ENCODE data around the gene PRKCZ.

Gene PRKCZ

DNA sequence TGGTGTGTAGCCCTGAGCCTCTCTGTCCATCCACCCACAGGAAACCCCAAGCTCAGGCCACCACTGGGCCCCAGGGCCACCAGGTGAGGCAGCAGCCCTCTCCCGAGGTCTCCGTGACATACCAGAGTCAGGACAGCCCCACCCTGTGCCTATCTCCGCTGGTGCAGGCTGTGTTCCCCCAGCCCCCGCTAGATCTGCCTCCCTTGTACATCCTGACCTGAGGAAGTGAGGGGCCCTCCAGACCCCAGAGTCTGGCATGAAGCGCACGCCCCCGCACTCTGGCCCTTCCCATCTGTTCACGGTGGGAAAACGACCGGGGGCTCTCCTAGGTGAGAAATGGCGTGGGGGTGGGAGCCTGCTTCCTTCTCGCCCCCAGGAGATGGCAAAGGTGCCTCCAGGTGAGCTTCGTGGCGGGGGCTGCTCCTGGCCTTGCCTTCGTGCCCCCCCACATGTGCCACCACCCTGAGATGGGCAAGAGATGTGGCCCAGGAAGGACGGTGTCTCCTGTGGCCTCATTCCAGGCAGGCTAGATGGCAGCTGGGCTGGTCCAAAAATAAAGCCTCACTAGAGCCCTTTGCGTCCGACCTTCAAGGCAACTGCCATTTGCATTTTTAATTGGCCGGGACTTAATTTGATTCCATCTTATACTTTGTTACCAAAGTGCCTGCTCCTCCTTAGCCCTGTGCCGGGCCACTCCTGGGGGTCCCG is 28.0 kb upstream of the PRKCZ start:
- H2BK12ac ChIP-seq (ENCODE audit: low read length) = no peak overlapping the region
- H3K4me2 ChIP-seq (ENCODE audit: insufficient read depth, low read length, poor library complexity, severe bottlenecking) = no peak overlapping the region
- H3K4me3 ChIP-seq (ENCODE audit: low read length in 2 of 2) = no peak overlapping the region
- no peak overlapping the region for H2AK5ac ChIP-seq (ENCODE audit: low read depth, low read length)
- H2BK120ac ChIP-seq (ENCODE audit: low read depth, low read length) = no peak overlapping the region
- H3K4me1 ChIP-seq (ENCODE audit: control insufficient read depth in 2 of 2, insufficient read depth in 1 of 2, low read depth in 1 of 2, low read length in 2 of 2) = peaks cover 0 to 2% of the 10 kb centered on the region in 2 donors
- H3K36me3 ChIP-seq (replicated peaks in 1 of 2; ENCODE audit: control insufficient read depth in 2 of 2, insufficient read depth in 2 of 2, low read length in 2 of 2) = no peaks in the 10 kb centered on the region
- peak overlapping the region; percentile 76 for H3K18ac ChIP-seq (ENCODE audit: low read length)
- no peak overlapping the region for H2BK15ac ChIP-seq (ENCODE audit: low read length)
- peak overlapping the region; percentile 35 for H2BK5ac ChIP-seq (ENCODE audit: low read length)
- no peak overlapping the region for H3K4ac ChIP-seq (ENCODE audit: low read length)
- H4K91ac ChIP-seq (ENCODE audit: low read depth, low read length, poor library complexity) = no peak overlapping the region
- no peak overlapping the region for H2AFZ ChIP-seq (ENCODE audit: low read length)
- peaks cover 10 to 80% (median 37%) of the 10 kb centered on the region in 3 experiments for H3K27me3 ChIP-seq (ENCODE audit: control insufficient read depth in 3 of 3, insufficient read depth in 3 of 3, low read depth in 1 of 3, low read length in 3 of 3)
- no peak overlapping the region for H3K9ac ChIP-seq (ENCODE audit: low read depth, low read length, poor library complexity)
- H3K14ac ChIP-seq (ENCODE audit: low read length) = peak overlapping the region; percentile 56
- H3K79me1 ChIP-seq (ENCODE audit: low read depth, low read length) = peaks cover 3% of the 10 kb centered on the region
- DNase-seq (ENCODE audit: low spot score) = no peak
- no CpG with 5 or more reads among the region's 21 CpGs for WGBS, 2 donors (ENCODE audit: extremely low coverage in 2 of 2, insufficient read length in 2 of 2, insufficient replicate concordance in 1 of 2)
- H4K8ac ChIP-seq (ENCODE audit: low read depth, low read length) = no peak overlapping the region
- H3K23ac ChIP-seq (ENCODE audit: low read depth, low read length, poor library complexity) = no peak overlapping the region
- H3K27ac ChIP-seq (replicated peaks; ENCODE audit: low read length) = no peak overlapping the region
- H3K9me3 ChIP-seq (replicated peaks in 1 of 2; ENCODE audit: control insufficient read depth in 2 of 2, insufficient read depth in 1 of 2, low read depth in 1 of 2, low read length in 2 of 2) = no peaks in the 10 kb centered on the region

DNA sequence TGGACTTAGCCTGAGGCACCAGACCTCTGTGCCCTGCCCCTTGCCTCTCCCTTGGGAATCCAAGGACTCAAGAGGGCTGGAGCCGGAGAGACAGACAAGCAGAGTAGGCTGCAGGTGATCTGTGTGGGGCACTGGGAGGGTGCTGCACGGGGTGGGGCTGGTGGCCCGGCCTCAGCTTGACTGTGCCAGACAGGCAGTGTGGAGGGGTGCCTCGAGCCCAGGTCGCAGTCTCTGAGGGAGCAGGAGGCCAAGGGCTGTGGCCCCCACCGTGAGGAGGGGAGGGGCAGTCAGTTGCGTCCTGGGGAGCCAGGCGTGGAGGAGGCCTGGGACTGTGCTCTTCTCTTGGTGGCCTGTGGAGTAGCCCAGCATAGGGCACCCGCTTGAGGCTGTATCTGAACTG is 27.0 kb upstream of the PRKCZ start:
- no CpG with 5 or more reads among the region's 9 CpGs for WGBS, 2 donors (ENCODE audit: extremely low coverage in 2 of 2, insufficient read length in 2 of 2, insufficient replicate concordance in 1 of 2)

DNA sequence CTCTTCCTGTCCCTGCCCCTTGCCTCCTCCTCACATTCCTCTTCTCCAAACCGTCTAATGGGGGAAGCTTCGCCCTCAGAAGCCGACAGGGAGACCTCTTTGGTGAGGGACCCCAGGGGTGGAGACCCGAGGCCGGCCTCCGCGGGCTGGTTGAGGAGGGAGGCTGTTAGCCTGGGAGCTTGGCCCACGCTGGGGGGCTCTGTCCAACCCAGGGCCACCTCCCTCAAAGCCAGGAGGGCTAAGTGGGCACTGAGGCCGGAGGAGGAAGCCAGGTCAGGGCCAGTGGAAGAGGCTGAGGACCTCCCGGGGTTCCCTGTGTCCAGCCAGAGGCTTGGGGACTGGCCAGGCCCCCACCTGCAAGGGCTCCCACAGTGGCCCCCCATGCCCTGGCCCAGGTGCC is 25.8 kb upstream of the PRKCZ start:
- Histone ChIP-seq H3K27me3 (ENCODE audit: control insufficient read depth in 3 of 3, insufficient read depth in 3 of 3, low read depth in 1 of 3, low read length in 3 of 3) (peaks cover 10 to 74% (median 22%) of the 10 kb centered on the region in 3 experiments), H3K4ac (ENCODE audit: low read length) (no peak overlapping the region), H4K8ac (ENCODE audit: low read depth, low read length) (no peak overlapping the region), H3K27ac (replicated peaks; ENCODE audit: low read length) (no peak overlapping the region), H2BK12ac (ENCODE audit: low read length) (no peak overlapping the region), H3K36me3 (replicated peaks in 1 of 2; ENCODE audit: control insufficient read depth in 2 of 2, insufficient read depth in 2 of 2, low read length in 2 of 2) (no peaks in the 10 kb centered on the region), H3K14ac (ENCODE audit: low read length) (no peak overlapping the region), H3K4me2 (ENCODE audit: insufficient read depth, low read length, poor library complexity, severe bottlenecking) (no peak overlapping the region), H3K18ac (ENCODE audit: low read length) (no peak overlapping the region), H2BK120ac (ENCODE audit: low read depth, low read length) (no peak overlapping the region), H3K4me1 (ENCODE audit: control insufficient read depth in 2 of 2, insufficient read depth in 1 of 2, low read depth in 1 of 2, low read length in 2 of 2) (no peaks in the 10 kb centered on the region), H2BK15ac (ENCODE audit: low read length) (no peak overlapping the region), H3K9ac (ENCODE audit: low read depth, low read length, poor library complexity) (no peak overlapping the region), H3K9me3 (replicated peaks in 1 of 2; ENCODE audit: control insufficient read depth in 2 of 2, insufficient read depth in 1 of 2, low read depth in 1 of 2, low read length in 2 of 2) (no peaks in the 10 kb centered on the region), H2AK5ac (ENCODE audit: low read depth, low read length) (no peak overlapping the region), H3K79me1 (ENCODE audit: low read depth, low read length) (peaks cover 3% of the 10 kb centered on the region), H3K4me3 (ENCODE audit: low read length in 2 of 2) (no peak overlapping the region), H2BK5ac (ENCODE audit: low read length) (no peak overlapping the region), H4K91ac (ENCODE audit: low read depth, low read length, poor library complexity) (no peak overlapping the region), H2AFZ (ENCODE audit: low read length) (no peak overlapping the region), H3K23ac (ENCODE audit: low read depth, low read length, poor library complexity) (no peak overlapping the region)
- no peak for DNase-seq (ENCODE audit: low spot score)
- no CpG with 5 or more reads among the region's 10 CpGs for WGBS, 2 donors (ENCODE audit: extremely low coverage in 2 of 2, insufficient read length in 2 of 2, insufficient replicate concordance in 1 of 2)

More for the DNA sequence above, 27.0 kb upstream of the PRKCZ start:
- Histone ChIP-seq H3K36me3 (replicated peaks in 1 of 2; ENCODE audit: control insufficient read depth in 2 of 2, insufficient read depth in 2 of 2, low read length in 2 of 2) (no peaks in the 10 kb centered on the region), H3K79me1 (ENCODE audit: low read depth, low read length) (peaks cover 3% of the 10 kb centered on the region), H3K4ac (ENCODE audit: low read length) (no peak overlapping the region), H3K4me3 (ENCODE audit: low read length in 2 of 2) (no peak overlapping the region), H4K8ac (ENCODE audit: low read depth, low read length) (no peak overlapping the region), H3K4me1 (ENCODE audit: control insufficient read depth in 2 of 2, insufficient read depth in 1 of 2, low read depth in 1 of 2, low read length in 2 of 2) (peaks cover 0 to 2% of the 10 kb centered on the region in 2 donors), H2AK5ac (ENCODE audit: low read depth, low read length) (no peak overlapping the region), H4K91ac (ENCODE audit: low read depth, low read length, poor library complexity) (no peak overlapping the region), H2BK12ac (ENCODE audit: low read length) (no peak overlapping the region), H2AFZ (ENCODE audit: low read length) (no peak overlapping the region), H3K18ac (ENCODE audit: low read length) (no peak overlapping the region), H3K27ac (replicated peaks; ENCODE audit: low read length) (no peak overlapping the region), H3K14ac (ENCODE audit: low read length) (no peak overlapping the region), H3K9me3 (replicated peaks in 1 of 2; ENCODE audit: control insufficient read depth in 2 of 2, insufficient read depth in 1 of 2, low read depth in 1 of 2, low read length in 2 of 2) (no peaks in the 10 kb centered on the region), H3K4me2 (ENCODE audit: insufficient read depth, low read length, poor library complexity, severe bottlenecking) (no peak overlapping the region), H2BK5ac (ENCODE audit: low read length) (no peak overlapping the region), H3K9ac (ENCODE audit: low read depth, low read length, poor library complexity) (peak overlapping the region; percentile 9), H2BK15ac (ENCODE audit: low read length) (no peak overlapping the region), H3K23ac (ENCODE audit: low read depth, low read length, poor library complexity) (peak overlapping the region; percentile 80), H3K27me3 (ENCODE audit: control insufficient read depth in 3 of 3, insufficient read depth in 3 of 3, low read depth in 1 of 3, low read length in 3 of 3) (peaks cover 10 to 78% (median 31%) of the 10 kb centered on the region in 3 experiments), H2BK120ac (ENCODE audit: low read depth, low read length) (no peak overlapping the region)
- DNase-seq (ENCODE audit: low spot score) = no peak

GRCh38 chr1:2024887-2025286 is 25.3 kb upstream of the PRKCZ start:
- Histone ChIP-seq H3K4me1 (ENCODE audit: control insufficient read depth in 2 of 2, insufficient read depth in 1 of 2, low read depth in 1 of 2, low read length in 2 of 2) (no peaks in the 10 kb centered on the region), H3K9ac (ENCODE audit: low read depth, low read length, poor library complexity) (no peak overlapping the region), H3K9me3 (replicated peaks in 1 of 2; ENCODE audit: control insufficient read depth in 2 of 2, insufficient read depth in 1 of 2, low read depth in 1 of 2, low read length in 2 of 2) (no peaks in the 10 kb centered on the region), H3K36me3 (replicated peaks in 1 of 2; ENCODE audit: control insufficient read depth in 2 of 2, insufficient read depth in 2 of 2, low read length in 2 of 2) (no peaks in the 10 kb centered on the region), H4K8ac (ENCODE audit: low read depth, low read length) (no peak overlapping the region), H3K4me2 (ENCODE audit: insufficient read depth, low read length, poor library complexity, severe bottlenecking) (no peak overlapping the region), H2BK15ac (ENCODE audit: low read length) (peak overlapping the region; percentile 78), H3K4me3 (ENCODE audit: low read length in 2 of 2) (no peak overlapping the region), H2BK5ac (ENCODE audit: low read length) (no peak overlapping the region), H3K23ac (ENCODE audit: low read depth, low read length, poor library complexity) (peak overlapping the region; percentile 91), H2AK5ac (ENCODE audit: low read depth, low read length) (no peak overlapping the region), H3K27ac (replicated peaks; ENCODE audit: low read length) (no peak overlapping the region), H3K4ac (ENCODE audit: low read length) (no peak overlapping the region), H2BK120ac (ENCODE audit: low read depth, low read length) (no peak overlapping the region), H3K79me1 (ENCODE audit: low read depth, low read length) (peaks cover 3% of the 10 kb centered on the region), H3K18ac (ENCODE audit: low read length) (peak overlapping the region; percentile 17), H4K91ac (ENCODE audit: low read depth, low read length, poor library complexity) (no peak overlapping the region), H2BK12ac (ENCODE audit: low read length) (peak overlapping the region; percentile 58), H3K27me3 (ENCODE audit: control insufficient read depth in 3 of 3, insufficient read depth in 3 of 3, low read depth in 1 of 3, low read length in 3 of 3) (peaks cover 6 to 71% (median 18%) of the 10 kb centered on the region in 3 experiments), H3K14ac (ENCODE audit: low read length) (peak overlapping the region; percentile 98), H2AFZ (ENCODE audit: low read length) (no peak overlapping the region)
- no CpG with 5 or more reads among the region's 18 CpGs for WGBS, 2 donors (ENCODE audit: extremely low coverage in 2 of 2, insufficient read length in 2 of 2, insufficient replicate concordance in 1 of 2)
- no peak for DNase-seq (ENCODE audit: low spot score)

Measured in neuronal stem cell (in vitro differentiated cells).